Mesothelial cell of epicardium (in vitro differentiated cells): ENCODE results near the gene GP2. TPM values are rescaled to one million over a fixed set of nuclear protein-coding genes. Genes with fewer than 3 reads are reported as not detected.

Experiments
- DNase-seq, 2 experiments: peaks; one replicate each; pipeline ENCODE4 v3.0.0; 2021; ENCODE audit warnings: low spot score in 2 of 2; ENCODE audit not compliant: unreplicated experiment in 2 of 2
- H3K27ac Mint-ChIP-seq: 2 replicates; pipeline ENCODE4 v1.8.0; 2021; ENCODE audit warnings: mixed read lengths
- H3K27me3 Mint-ChIP-seq: 2 replicates; pipeline ENCODE4 v1.8.0; 2021; ENCODE audit warnings: low read depth, mixed read lengths
- H3K36me3 Mint-ChIP-seq: 2 replicates; pipeline ENCODE4 v1.8.0; 2021; ENCODE audit warnings: mixed read lengths
- H3K4me1 Mint-ChIP-seq: 2 replicates; pipeline ENCODE4 v1.8.0; 2021; ENCODE audit warnings: mixed read lengths
- H3K4me3 Mint-ChIP-seq: 2 replicates; pipeline ENCODE4 v1.8.0; 2021; ENCODE audit warnings: mild to moderate bottlenecking, moderate library complexity, mixed read lengths
- H3K9me3 Mint-ChIP-seq: 2 replicates; pipeline ENCODE4 v1.8.0; 2021; ENCODE audit warnings: mixed read lengths
- total RNA-seq: library from RNA; stranded (reverse); gene quantifications from 3 replicates; pipeline ENCODE4 v1.2.1, GENCODE V29; 2021
- TF ChIP-seq, protein P1 (sequence below): fragments of 200-600 bp; sonication (generic); IDR thresholded peaks from one replicate; pipeline ENCODE4 v1.5.0; 2021; ENCODE audit warnings: antibody characterized with exemption; ENCODE audit not compliant: unreplicated experiment

The GP2 gene
- total RNA-seq, 1 donor from 2014 or later = not detected

DNA sequence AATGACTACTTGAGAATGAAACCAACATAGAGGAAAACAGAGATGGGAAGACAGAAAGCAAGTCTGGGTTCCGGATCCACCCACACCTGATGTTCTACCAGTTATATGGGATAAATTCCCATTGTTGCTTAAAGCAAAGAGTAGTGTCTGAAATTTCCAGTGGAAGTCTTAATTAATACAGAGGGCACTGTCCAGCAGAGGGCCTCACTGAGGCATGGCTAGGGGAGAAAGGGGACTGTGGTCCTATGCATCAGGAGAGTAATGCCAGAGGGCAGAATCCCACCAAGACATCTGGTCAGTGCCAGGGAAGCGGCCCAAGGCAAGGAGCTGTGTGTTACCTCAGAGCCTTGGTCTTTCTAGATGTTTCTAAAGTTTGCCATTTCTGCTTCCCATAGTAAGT lies 32.7 kb upstream of the GP2 start:
- Mint-ChIP-seq H3K4me3 (no peak overlapping the region), H3K4me1 (no peaks in the 10 kb centered on the region), H3K27ac (no peak overlapping the region), H3K36me3 (no peaks in the 10 kb centered on the region), H3K27me3 (peaks cover 30% of the 10 kb centered on the region), H3K9me3 (peaks cover 5% of the 10 kb centered on the region)
- TF ChIP-seq, protein P1, sequence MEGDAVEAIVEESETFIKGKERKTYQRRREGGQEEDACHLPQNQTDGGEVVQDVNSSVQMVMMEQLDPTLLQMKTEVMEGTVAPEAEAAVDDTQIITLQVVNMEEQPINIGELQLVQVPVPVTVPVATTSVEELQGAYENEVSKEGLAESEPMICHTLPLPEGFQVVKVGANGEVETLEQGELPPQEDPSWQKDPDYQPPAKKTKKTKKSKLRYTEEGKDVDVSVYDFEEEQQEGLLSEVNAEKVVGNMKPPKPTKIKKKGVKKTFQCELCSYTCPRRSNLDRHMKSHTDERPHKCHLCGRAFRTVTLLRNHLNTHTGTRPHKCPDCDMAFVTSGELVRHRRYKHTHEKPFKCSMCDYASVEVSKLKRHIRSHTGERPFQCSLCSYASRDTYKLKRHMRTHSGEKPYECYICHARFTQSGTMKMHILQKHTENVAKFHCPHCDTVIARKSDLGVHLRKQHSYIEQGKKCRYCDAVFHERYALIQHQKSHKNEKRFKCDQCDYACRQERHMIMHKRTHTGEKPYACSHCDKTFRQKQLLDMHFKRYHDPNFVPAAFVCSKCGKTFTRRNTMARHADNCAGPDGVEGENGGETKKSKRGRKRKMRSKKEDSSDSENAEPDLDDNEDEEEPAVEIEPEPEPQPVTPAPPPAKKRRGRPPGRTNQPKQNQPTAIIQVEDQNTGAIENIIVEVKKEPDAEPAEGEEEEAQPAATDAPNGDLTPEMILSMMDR = no peak
- DNase-seq = no peak

DNA sequence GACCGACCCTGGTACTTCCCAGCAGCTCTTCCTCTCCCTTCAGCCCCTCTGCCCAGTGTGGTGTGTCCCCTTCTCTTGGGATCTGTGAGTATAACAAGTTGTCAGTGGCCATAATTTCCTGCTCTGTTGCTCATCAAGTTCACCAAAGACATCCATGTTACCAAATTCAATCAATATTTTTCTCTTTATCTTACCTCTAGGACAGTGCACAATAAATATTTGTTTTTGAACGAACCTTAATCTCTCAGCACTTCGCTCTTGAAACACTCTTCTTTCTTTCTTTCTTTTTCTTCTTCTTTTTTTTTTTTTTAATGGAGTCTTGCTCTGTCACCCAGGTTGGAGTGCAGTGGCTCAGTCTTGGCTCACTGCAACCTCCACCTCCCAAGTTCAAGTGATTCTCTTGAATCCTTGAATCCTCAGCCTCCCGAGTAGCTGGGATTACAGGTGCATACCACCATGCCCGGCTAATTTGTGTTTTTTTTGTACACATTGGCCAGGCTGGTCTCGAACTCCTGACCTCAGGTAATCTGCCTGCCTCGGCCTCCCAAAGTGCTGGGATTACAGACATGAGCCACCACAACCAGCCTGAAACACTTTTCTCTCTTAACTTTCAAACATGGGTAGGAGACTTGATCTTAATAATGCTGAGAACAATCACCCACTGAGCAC lies 27.9 kb upstream of the GP2 start:
- TF ChIP-seq, protein P1 = no peak
- no peak overlapping the region for H3K4me3 Mint-ChIP-seq
- H3K4me1 Mint-ChIP-seq = no peaks in the 10 kb centered on the region
- DNase-seq = no peak
- H3K27me3 Mint-ChIP-seq = peaks cover 32% of the 10 kb centered on the region
- H3K36me3 Mint-ChIP-seq = no peaks in the 10 kb centered on the region
- peaks cover 5% of the 10 kb centered on the region for H3K9me3 Mint-ChIP-seq
- H3K27ac Mint-ChIP-seq = no peak overlapping the region

DNA sequence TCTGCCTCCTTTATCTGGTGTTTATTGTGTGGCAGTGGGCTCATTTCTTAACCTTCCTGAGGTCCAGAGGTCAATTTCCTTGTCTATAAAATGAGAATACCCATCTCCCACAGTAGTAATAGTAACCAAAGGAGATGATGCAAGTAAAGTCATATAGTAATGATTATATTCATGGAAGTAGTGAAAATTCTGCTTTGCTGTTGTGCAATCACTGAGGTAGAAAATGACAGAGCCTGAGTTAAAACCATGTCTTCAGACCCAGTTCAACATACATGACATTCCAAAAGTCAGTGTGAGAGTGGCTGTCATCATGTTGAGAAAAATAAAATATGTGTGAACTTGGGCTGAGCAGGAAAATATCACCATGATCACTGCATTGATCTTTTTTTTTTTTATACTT lies 26.1 kb upstream of the GP2 start:
- H3K36me3 Mint-ChIP-seq = no peaks in the 10 kb centered on the region

DNA sequence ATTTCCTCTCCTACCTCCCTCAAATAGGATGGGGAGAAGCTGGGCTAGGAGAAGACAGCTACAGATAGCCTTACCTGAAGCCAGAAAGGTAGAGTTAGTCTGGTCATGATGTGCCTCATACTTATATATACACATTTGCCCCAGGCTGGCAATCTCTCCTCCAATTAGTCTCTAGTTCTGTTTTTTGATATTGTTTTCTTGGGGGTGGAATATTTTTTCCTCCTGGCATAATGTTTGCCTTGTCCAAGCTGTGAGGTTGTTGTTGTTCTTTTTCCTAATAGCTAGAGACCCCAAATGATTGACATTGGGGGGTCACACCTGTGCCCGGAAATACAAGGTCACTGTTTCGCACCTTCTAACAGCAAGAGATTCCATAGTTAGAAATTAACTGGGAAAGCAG lies 25.3 kb upstream of the GP2 start, which contains the start of gene UMOD:
UMOD (minus strand) TSS at position 101 of the 400 bp plus-strand sequence. CDS start 1,978 bp downstream, outside the sequence.
- no peaks in the 10 kb centered on the region for H3K4me1 Mint-ChIP-seq
- no peak within 1 kb of the TSS for H3K4me3 Mint-ChIP-seq
- no peak within 1 kb of the TSS for H3K27ac Mint-ChIP-seq
- TF ChIP-seq, protein P1 = no peak
- peaks cover 24% of the 10 kb centered on the region for H3K27me3 Mint-ChIP-seq
- no peaks in the 10 kb centered on the region for H3K36me3 Mint-ChIP-seq
- DNase-seq = no peak
- peaks cover 5% of the 10 kb centered on the region for H3K9me3 Mint-ChIP-seq

More for the DNA sequence above, 26.1 kb upstream of the GP2 start:
- H3K27me3 Mint-ChIP-seq = peaks cover 24% of the 10 kb centered on the region
- no peak for DNase-seq
- H3K27ac Mint-ChIP-seq = no peak overlapping the region
- H3K9me3 Mint-ChIP-seq = peaks cover 5% of the 10 kb centered on the region
- no peak overlapping the region for H3K4me3 Mint-ChIP-seq
- TF ChIP-seq, protein P1 = no peak
- H3K4me1 Mint-ChIP-seq = no peaks in the 10 kb centered on the region

DNA sequence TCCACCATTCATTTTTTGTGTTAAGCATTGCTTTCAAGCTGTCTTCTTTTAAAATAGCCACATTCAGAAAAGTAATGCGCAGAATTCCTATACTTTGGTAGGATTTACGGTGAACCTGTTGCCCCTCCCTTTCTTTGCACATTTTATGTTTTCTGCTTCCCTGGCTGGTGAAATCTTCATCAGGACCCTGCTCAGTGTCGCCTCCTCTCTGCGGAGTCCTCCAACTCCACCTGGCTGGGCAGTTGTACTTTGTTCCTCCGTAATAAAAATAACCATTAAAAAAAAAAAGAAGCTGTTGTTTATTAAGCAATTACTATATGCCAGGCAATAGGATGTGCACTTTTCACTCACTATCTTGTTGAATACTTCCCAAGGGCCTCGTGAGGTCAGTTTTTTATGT lies 22.3 kb upstream of the GP2 start:
- DNase-seq = no peak
- Mint-ChIP-seq H3K27ac (no peak overlapping the region), H3K4me3 (no peak overlapping the region), H3K27me3 (peaks cover 14% of the 10 kb centered on the region), H3K36me3 (no peaks in the 10 kb centered on the region), H3K9me3 (no peaks in the 10 kb centered on the region), H3K4me1 (no peaks in the 10 kb centered on the region)
- TF ChIP-seq, protein P1 = no peak
